Inferior parietal cortex (tissue), 1 donor: ENCODE results near the gene NLRP13.

Experiments used
- DNase-seq: peaks from one replicate; pipeline ENCODE4 v3.0.0-alpha.2; 2016; ENCODE audit errors: extremely low spot score

Gene NLRP13

GRCh38 chr19:55902080-55902751 lies 29.9 kb downstream of the NLRP13 start:
- DNase-seq: no peak

- DNase-seq: no peak
These were observed 30.6 kb downstream of the NLRP13 start for GRCh38 chr19:55901369-55902079.

GRCh38 chr19:55898911-55899310 lies 33.2 kb downstream of the NLRP13 start:
- DNase-seq: no peak

- no peak for DNase-seq
These were observed 49.5 kb downstream of the NLRP13 start for GRCh38 chr19:55882626-55883025.

- no peak for DNase-seq
These were observed 54.9 kb downstream of the NLRP13 start for GRCh38 chr19:55877211-55877610.

GRCh38 chr19:55870736-55871135 lies 61.4 kb downstream of the NLRP13 start:
- no peak for DNase-seq

- DNase-seq: no peak
These were observed 65.0 kb downstream of the NLRP13 start for GRCh38 chr19:55867101-55867500.

GRCh38 chr19:55866521-55866920 lies 65.6 kb downstream of the NLRP13 start:
- DNase-seq: no peak

GRCh38 chr19:55858969-55859368 lies 73.2 kb downstream of the NLRP13 start:
- DNase-seq: no peak

- no peak for DNase-seq
These were observed 73.7 kb downstream of the NLRP13 start for GRCh38 chr19:55858401-55858800.

- no peak for DNase-seq
These were observed 74.2 kb downstream of the NLRP13 start for GRCh38 chr19:55857974-55858373.

GRCh38 chr19:55857149-55857548 lies 75.0 kb downstream of the NLRP13 start:
- DNase-seq: no peak

- peak; percentile 1 for DNase-seq
These were observed 77.0 kb downstream of the NLRP13 start for GRCh38 chr19:55855160-55855559.
